Hematopoietic multipotent progenitor cell treated with erythropoietin and hydrocortisone succinate and interleukin-3 and kit ligand, for 15 days (in vitro differentiated cells): ENCODE results near the gene VMP1.
"Not testable (repeated sequence)": the region's sequence is repeated elsewhere in the genome, so short reads cannot be mapped to it uniquely, and the experiment has no call there.

Experiments used
- DNase-seq: peaks from one replicate; pipeline ENCODE4 v3.0.0-alpha.2; 2015; ENCODE audit warnings: low spot score

The VMP1 gene

DNA sequence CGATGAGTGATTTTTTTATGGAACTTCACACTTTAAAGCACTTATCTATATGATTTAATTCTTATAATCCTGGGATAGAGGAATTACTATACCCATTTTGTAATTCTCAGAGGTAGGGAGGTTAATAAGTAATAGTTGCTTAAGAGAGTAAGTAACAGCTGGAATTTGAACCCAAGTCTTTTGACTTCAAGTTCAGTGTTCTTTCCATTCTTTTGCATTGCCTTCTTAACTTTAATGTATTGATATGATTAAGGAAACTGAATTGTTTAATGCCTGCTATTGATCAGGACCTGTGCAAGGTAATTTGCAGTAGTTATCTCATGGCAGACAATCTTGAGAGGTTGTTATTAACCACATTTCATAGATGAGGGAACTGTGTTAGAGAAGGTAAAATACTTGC lies 106.8 kb downstream of the VMP1 start:
- DNase-seq = no peak

DNA sequence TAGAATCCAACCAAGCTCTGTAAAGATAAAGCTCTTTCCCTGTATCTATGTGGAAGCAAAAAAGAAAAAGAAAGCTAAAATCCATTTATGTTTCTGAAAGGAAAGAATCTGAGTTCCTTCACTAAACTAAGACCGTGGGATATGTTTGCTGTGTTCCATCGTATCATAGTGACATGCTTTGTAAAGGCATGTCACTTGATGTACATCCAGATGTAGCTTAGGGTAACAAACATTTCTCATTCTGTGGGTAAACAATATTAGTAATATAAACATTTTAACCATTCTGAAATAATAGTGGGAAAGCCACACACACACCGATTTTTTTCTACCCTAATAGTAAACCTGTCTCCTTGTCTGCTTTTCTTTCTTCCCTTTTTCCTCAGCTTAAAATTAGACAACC lies 107.2 kb downstream of the VMP1 start:
- no peak for DNase-seq

DNA sequence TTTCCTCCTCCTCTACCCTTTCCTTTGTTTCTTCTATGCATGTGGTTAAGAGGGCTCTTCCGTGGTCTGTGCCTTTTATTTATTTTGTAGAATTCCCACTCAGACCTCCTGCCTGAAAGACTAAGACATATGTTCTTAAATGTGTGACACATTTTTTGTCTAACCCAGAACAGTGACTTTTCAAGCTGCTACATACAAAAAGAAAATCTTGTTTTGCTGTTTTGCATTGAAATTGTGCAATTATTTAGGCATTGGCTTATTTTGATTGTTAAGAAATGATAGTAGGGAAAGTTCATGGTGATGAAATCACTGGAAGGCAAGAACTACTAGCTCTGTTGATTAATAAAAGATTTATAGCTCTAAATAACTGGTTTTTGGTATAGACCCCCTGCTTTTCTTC lies 108.5 kb downstream of the VMP1 start:
- DNase-seq = no peak

DNA sequence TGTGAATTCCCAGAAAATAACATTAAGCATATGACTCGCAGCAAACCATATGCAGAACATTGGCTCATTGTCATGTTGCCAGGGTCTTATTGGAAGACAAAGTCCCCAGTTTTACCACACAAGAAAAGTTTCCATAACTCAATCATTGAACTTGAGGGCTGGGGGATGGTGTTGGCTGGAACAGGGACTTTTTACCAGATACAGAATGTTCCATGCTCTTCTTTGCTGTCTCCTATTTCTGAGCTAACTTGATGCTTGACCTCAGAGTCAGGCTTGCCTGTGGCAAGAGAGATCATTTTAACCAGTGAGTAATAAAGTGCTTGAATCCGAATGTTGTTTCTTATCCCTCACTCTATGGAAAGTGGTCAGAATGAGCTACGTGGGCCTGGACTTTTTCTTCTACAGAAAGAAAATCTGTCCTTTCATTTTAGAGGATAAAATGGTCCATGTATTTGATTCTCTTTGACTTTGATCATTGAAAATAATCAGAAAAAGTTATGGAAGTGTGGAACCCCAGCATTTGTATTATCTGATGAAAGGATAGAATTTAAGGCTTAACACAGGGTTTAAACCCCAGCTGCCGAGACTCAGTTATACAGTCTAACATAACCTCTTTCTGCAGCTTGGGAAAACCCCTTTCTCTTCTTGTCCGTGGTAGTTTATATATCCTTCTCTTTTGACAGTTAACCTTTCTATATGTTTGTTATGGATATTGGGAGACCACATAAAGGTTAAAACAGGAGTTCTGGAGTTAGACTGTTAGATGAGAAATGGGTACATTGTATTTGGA lies 118.3 kb downstream of the VMP1 start:
- no peak for DNase-seq

DNA sequence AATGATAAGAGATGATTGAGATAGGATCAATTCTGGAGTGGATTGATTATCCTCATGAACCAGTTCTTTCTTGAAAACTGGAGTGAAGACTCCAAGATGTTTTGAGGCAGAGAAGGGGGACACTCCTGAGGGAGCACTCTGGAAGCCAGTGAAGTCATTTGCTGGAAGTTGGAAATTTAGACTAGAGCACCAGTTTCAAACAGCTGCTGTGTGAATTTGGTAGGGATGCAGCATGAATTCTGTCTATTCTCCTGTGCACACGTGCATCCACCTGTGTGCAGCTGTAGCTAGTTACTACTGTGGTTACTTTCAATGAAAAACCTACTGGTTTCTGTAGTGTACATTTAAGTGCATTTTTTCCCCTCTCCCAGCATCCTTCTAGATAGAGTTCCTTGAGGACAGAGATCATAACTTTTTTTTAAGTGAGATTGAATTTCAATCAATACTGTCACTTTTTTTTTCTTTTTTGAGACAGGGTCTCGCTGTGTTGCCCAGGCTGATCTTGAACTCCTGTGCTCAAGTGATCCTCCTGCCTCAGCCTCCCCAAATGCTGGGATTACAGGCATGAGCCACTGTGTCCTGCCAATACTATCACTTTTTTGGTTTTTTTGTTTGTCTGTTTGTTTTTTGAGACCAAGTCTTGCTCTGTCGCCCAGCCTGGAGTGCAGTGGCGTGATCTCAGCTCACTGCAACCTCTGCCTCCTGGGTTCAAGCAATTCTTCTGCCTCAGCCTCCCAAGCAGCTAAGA lies 119.4 kb downstream of the VMP1 start:
- no peak for DNase-seq

DNA sequence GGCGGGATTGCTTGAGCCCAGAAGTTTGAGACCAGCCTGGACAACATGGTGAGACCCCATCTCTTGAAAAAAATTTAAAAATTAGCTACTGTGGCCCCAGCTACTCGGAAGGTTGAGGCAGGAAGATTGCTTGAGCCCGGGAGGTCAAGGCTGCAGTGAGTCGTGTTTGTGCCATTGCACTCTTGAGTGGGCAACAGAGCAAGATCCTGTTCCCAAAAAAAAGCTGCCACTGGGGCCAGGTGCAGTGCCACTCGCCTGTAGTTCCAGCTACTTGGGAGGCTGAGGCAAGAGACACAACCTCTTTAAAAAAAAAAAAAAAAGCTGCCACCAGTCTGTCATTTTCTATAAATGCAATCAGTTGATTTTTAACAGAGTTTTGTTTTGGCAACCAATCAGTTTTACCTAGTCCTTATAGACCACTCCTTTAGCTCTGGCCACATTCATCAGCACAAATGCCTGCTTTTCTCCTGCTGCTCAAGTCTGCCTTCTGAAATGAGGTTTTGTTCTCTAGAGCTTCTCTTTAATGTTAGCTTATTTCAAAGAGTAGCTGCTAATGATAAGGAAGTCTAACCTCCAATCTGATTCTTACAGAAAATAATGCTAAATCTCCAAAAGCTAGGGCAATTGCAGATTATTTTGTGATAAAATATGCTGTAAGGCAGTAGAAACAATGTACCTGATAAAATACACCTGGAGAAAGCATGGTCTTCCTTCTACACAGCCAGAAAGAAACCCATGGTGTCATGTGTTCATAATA lies 120.4 kb downstream of the VMP1 start:
- no peak for DNase-seq

DNA sequence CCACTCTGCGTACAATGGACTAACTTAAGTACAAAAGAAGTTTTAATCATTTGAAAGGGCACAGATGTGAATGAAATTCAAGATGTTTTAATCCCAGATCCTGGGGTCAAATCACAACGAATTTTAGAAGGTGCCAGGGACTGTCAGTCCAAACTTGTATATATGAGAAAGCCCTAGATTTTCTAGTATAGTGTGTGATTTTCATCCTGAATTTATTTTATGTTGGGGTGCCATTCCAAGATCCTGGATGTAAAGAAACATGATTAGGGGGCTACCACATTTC lies 121.0 kb downstream of the VMP1 start:
- no peak for DNase-seq

DNA sequence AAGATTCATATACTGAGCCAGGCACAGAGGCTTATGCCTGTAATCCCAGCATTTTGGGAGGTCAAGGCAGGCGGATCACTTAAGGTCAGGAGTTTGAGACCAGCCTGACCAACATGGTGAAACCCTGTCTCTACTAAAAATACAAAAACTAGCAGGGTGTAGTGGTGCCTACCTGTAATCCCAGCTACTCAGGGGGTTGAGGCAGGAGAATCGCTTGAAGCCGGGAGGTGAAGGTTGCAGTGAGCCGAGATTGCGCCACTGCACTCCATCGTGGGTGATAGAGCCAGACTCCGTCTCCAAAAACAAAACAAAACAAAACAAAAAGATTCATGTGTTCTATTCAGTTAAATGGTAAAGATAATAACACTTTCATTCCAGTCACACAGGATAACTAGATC lies 121.4 kb downstream of the VMP1 start:
- not testable (repeated sequence) for DNase-seq

DNA sequence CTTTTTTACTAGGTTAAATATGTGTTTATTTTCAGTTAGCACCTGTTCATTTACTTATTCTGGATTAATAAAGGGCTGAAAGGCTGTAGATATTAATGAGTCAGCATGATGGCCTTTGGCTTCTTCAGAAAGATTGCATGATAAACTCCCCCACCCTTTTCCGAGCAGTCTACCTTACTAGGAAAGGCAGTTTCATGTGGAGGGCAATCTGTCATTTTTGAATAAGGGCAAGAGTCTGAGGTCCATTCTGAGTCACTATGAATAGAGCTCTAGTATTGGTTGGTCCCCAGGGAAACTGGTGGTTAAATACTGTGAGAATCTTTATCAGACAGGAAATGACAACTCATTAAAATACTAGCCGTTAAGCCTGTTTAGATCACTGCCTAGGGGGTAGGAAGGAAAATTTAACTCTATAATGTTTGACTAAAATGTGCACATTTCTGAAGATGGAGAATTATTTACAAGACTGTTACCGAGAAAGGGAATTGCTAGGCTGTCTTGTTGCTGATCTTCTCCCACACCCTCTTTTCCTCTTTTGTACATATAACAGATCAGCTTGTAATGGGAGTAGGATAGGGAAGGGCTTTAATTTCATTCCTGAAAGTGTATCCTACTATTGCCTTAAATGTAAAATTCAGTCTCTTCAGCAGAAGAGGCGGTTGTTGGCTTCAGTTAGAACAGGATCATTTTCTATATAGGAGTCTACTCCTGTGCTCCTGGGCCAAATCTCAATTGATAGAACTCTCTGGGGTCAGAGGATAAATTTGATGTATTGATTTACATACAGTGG lies 122.0 kb downstream of the VMP1 start:
- peak; percentile 62 for DNase-seq

DNA sequence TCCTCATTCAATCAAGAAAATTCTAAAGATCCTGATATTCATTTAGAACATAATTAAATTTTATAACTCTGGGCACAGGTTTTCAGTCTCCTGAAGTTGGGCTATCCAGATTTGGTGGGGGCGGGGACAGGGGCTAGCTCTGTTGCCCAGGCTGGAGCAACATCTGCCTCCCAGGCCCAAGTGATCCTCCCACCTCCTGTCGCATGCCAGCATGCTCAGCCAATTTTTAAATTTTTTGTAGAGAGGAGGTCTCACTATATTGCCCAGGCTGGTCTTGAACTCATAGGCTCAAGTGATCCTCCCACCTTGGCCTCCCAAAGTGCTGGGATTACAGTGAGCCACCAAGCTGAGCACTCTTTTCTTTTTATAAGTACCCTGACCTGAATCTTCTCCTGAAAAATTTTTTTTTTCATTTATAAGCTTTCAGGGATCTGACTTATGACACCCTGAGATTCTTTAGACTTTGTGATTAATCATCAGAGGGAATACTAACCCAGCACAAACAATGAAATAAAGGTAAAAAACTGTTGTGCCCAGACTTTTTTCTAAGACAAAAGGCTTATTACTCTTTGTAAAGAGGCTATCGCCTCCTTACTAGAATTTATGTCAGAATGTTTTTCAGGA lies 122.7 kb downstream of the VMP1 start:
- no peak for DNase-seq

DNA sequence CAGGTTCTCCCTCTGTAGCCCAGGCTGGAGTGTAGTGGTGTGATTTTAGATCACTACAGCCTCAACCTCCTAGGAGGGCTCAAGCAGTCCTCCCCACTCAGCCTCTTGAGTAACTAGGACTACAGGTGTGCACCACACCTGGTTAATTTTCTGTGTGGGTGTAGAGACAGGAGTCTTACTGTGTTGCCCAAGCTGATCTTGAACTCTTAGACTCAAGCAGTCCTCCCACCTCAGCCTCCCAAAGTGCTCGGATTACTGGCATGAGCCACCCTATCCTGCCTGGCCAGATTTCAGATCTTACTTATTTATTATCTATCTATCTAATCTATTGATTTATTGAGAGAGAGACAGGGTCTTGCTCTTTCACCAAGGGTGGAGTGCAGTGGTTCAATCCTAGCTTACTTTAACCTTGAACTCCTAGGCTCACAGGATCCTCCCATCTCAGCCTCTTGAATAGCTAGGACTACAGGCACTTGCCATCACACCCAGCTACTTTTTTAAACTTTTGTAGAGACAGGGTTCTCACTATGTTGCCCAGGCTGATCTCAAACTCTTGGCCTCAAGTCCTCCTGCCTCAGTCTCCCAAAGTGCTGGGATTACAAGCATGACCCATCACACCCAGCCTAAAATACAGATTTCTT lies 123.5 kb downstream of the VMP1 start:
- DNase-seq = no peak

DNA sequence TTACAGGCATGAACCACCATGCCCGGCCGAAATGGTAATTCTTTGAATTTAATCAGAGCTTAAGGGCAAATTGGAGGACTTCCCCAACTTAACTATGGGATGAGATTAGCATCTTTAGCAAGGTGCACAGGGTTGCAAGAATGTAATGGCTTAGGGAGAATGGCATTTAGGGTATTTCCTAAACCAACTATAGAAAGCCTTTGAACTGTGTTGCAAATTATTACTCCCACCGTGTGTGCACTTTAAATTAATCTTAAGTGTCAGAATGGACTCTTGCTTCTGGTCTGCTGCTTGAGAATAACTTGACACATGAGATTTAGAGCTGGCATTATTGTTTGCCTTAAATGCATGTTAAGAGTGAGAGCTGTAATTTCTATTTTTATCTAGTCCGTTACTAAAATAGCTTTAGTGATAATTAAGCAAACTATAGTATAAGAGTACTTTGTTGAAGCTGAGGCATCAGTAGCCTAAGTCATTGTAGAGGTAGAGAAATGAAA lies 125.5 kb downstream of the VMP1 start:
- DNase-seq = no peak

DNA sequence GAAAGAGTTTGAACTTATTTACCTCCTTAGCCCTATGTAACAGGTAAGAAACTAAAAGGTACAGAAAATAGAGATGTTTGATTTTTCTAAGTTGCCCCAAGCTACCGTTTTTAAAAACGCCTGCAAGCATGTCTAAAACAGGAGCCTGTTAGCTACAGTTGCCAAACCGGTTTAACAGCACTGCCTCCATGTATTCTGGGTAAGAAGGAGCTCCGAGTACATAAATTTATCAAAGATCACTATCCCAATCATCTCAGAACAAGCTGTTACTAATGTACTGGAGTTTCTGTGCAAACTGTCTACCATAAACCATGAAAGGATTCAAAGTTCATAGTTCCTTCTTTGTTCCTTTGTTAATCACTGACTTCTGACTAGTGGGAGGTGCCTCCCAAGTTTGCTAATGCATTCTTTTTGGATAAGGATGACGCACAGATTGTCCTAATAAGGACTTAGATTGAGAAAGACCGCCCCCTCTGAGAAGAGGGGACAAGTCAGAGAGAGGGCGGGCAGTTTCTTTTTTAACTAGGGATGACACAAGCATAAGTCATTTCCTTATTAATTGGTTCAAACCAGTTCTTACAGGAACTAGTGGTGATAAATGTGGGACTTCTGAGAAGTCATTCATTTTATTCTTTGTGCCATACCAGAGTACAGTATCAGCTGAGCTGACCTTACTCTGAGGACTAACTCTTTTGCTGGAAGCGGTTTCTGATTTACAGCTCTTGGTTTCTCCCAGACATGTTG lies 130.0 kb downstream of the VMP1 start:
- DNase-seq = peak; percentile 87

DNA sequence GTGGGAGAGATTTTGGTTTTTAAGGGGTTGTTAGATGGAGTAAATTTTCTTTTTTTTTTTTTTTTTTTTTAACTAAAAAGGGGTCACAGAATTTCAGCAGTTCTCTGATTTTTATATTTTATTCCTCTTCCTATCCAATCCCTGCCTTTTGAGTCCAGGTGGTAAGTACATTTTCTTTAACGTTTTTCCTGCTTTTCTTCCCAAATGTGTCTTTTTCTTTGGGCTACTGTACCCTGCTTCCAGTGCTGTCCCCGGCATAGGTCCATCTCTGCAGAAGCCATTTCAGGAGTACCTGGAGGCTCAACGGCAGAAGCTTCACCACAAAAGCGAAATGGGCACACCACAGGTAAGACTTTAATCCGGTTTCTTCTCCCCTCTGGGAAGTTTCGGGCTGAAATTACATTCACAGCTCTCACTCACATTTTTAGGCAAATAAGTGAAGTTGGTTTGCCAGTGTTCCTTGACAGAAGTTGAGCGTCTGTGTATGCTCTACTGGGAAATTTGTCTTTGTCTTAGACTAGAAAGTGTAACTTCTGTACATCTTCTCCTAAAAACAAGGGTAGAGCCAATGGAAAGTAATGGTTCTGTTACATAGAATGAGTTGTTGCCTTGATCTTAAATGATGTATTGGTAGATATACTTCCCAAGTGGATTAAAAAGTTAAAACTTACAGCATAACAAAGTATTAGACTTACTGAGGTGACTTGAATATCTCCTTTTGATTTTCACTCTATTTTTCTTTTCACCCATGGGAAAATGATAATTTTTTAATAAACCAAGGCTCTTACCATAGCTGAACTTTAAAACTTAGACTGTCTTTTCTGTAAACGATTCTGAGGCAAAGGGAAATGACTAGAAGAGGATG lies 130.8 kb downstream of the VMP1 start:
- no peak for DNase-seq

DNA sequence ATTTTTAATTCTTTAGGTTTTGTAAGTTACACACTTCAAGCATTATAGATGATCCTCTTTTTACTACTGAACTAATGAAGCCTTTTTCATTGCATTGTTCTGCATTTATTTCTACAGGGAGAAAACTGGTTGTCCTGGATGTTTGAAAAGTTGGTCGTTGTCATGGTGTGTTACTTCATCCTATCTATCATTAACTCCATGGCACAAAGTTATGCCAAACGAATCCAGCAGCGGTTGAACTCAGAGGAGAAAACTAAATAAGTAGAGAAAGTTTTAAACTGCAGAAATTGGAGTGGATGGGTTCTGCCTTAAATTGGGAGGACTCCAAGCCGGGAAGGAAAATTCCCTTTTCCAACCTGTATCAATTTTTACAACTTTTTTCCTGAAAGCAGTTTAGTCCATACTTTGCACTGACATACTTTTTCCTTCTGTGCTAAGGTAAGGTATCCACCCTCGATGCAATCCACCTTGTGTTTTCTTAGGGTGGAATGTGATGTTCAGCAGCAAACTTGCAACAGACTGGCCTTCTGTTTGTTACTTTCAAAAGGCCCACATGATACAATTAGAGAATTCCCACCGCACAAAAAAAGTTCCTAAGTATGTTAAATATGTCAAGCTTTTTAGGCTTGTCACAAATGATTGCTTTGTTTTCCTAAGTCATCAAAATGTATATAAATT lies 132.3 kb downstream of the VMP1 start:
- no peak for DNase-seq

DNA sequence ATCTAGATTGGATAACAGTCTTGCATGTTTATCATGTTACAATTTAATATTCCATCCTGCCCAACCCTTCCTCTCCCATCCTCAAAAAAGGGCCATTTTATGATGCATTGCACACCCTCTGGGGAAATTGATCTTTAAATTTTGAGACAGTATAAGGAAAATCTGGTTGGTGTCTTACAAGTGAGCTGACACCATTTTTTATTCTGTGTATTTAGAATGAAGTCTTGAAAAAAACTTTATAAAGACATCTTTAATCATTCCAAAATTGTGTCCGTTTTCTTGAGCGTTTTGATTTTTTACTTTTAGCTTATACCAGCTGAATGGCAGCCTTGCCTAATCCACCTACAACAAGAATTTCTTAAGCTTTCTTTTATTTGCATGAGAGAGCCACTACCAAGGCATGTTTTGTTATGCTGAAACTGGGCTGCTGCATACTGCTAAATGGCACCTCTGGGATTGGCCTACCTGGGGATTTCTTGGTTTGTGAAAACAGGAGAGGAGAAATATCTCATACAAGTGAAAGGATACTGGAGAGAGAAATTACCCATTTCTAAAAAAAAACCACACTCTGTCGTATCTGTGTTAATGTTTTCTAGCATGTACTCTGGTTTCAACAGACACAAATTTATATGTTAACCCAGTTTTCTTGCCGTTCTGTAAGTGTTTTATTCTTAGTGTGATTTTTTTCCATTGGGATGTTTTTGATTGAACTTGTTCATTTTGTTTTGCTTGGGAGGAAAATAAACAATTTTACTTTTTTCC lies 133.1 kb downstream of the VMP1 start:
- no peak for DNase-seq

DNA sequence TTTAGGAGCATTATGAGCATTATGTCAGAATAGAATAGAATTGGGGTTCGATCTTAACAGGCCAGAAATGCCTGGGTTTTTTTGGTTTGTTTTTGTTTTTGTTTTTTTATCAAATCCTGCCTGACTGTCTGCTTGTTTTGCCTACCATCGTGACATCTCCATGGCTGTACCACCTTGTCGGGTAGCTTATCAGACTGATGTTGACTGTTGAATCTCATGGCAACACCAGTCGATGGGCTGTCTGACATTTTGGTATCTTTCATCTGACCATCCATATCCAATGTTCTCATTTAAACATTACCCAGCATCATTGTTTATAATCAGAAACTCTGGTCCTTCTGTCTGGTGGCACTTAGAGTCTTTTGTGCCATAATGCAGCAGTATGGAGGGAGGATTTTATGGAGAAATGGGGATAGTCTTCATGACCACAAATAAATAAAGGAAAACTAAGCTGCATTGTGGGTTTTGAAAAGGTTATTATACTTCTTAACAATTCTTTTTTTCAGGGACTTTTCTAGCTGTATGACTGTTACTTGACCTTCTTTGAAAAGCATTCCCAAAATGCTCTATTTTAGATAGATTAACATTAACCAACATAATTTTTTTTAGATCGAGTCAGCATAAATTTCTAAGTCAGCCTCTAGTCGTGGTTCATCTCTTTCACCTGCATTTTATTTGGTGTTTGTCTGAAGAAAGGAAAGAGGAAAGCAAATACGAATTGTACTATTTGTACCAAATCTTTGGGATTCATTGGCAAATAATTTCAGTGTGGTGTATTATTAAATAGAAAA lies 133.8 kb downstream of the VMP1 start:
- DNase-seq = not testable (repeated sequence)
